Measurements from ENCODE around the gene MSH5. TPM values are rescaled to one million over a fixed set of nuclear protein-coding genes. Genes with fewer than 3 reads are reported as not detected.
"Not testable (repeated sequence)": the region's sequence is repeated elsewhere in the genome, so short reads cannot be mapped to it uniquely, and the experiment has no call there.

MSH5 gene
- total RNA-seq, 2 donors from 2014 or later, result 6.7 to 12.9 TPM

DNA sequence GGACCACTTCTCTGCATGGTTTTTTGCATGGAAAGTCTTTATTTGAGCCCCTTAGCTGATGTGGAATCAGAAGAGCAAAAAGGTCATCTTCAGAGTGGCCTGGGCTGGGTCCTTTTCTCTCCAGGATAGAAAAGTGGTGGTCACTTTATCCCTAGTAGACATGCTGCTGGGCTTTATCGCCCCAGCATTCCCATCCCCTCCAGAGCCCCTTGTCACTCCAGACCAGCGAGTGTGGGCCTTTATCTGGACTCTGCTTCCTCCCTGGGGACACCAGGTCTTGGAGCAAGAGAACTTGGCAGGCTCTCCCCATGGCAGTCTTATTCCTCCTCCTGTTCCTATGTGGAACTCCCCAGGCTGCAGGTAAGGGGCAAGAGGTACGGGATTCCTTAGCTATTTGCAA, 33.2 kb upstream of the MSH5 start, which contains the start of gene LY6G6F:
Gene LY6G6F, plus strand, starts transcription at position 268 of the 400 bp plus-strand sequence. Its CDS starts 41 bp downstream, at position 309.
- intact Hi-C loops (cut with DNase I), result no loop called here
- no peak for TF ChIP-seq POLR2A (IDR thresholded peaks at IDR 0.05)
- TF ChIP-seq, protein P1, sequence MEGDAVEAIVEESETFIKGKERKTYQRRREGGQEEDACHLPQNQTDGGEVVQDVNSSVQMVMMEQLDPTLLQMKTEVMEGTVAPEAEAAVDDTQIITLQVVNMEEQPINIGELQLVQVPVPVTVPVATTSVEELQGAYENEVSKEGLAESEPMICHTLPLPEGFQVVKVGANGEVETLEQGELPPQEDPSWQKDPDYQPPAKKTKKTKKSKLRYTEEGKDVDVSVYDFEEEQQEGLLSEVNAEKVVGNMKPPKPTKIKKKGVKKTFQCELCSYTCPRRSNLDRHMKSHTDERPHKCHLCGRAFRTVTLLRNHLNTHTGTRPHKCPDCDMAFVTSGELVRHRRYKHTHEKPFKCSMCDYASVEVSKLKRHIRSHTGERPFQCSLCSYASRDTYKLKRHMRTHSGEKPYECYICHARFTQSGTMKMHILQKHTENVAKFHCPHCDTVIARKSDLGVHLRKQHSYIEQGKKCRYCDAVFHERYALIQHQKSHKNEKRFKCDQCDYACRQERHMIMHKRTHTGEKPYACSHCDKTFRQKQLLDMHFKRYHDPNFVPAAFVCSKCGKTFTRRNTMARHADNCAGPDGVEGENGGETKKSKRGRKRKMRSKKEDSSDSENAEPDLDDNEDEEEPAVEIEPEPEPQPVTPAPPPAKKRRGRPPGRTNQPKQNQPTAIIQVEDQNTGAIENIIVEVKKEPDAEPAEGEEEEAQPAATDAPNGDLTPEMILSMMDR (IDR thresholded peaks at IDR 0.05), result no peak
- Histone ChIP-seq H3K4me3 (no peak within 1 kb of the TSS), H3K4me1 (peaks cover 13% of the 10 kb centered on the region), H3K27me3 (no peaks in the 10 kb centered on the region), H3K27ac (no peak within 1 kb of the TSS), H3K9me3 (no peaks in the 10 kb centered on the region), H3K36me3 (replicated peaks in 1 of 2; ENCODE audit: insufficient read depth in 1 of 2, low read depth in 2 of 2) (no peaks in the 10 kb centered on the region)
- 29 to 37% methylated on average over 3 of the region's 3 CpGs for WGBS, 2 donors
- ATAC-seq, result no peak
- no peak for DNase-seq

DNA sequence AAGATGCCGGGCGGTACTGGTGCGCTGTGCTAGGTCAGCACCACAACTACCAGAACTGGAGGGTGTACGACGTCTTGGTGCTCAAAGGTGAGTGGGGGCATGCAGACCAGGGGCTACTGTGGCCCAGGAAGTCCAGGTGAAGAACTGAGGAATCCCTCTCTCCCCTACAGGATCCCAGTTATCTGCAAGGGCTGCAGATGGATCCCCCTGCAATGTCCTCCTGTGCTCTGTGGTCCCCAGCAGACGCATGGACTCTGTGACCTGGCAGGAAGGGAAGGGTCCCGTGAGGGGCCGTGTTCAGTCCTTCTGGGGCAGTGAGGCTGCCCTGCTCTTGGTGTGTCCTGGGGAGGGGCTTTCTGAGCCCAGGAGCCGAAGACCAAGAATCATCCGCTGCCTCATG, 32.1 kb upstream of the MSH5 start:
- Histone ChIP-seq H3K36me3 (replicated peaks in 1 of 2; ENCODE audit: insufficient read depth in 1 of 2, low read depth in 2 of 2) (no peaks in the 10 kb centered on the region), H3K4me3 (no peak overlapping the region), H3K4me1 (peaks cover 6% of the 10 kb centered on the region), H3K27ac (no peak overlapping the region), H3K27me3 (no peaks in the 10 kb centered on the region), H3K9me3 (no peaks in the 10 kb centered on the region)
- DNase-seq (no peak), ATAC-seq (no peak)
- WGBS, 2 donors, result 73 to 88% methylated on average over 4 to 10 of the region's 10 CpGs
- intact Hi-C loops (cut with DNase I), result no loop called here
- TF ChIP-seq POLR2A (IDR thresholded peaks at IDR 0.05), result no peak
- TF ChIP-seq, protein P1 (IDR thresholded peaks at IDR 0.05), result no peak

DNA sequence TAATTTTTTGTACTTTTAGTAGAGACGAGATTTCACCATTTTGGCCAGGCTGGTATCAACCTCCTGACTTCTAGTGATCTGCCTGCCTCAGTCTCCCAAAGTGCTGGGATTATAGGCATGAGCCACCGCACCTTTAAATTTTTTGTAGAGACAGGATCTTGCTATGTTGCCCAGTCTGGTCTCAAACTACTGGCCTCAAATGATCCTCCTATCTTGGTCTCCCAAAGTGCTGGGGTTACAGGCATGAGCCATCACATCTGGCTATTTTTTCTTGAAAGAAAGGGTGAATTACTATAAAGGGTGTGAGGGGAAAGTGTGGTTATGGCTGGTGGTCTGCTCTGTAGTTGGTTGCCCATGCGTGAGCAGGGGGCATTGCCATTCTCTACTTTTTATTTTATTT, 31.6 kb upstream of the MSH5 start:
- Histone ChIP-seq H3K4me3 (no peak overlapping the region), H3K27ac (no peak overlapping the region), H3K27me3 (no peaks in the 10 kb centered on the region), H3K36me3 (replicated peaks in 1 of 2; ENCODE audit: insufficient read depth in 1 of 2, low read depth in 2 of 2) (no peaks in the 10 kb centered on the region), H3K4me1 (peaks cover 6% of the 10 kb centered on the region), H3K9me3 (no peaks in the 10 kb centered on the region)
- DNase-seq, result no peak
- WGBS, 2 donors, result 78 to 91% methylated on average over 3 of the region's 3 CpGs
- TF ChIP-seq, protein P1 (IDR thresholded peaks at IDR 0.05), result no peak
- no peak for TF ChIP-seq POLR2A (IDR thresholded peaks at IDR 0.05)
- ATAC-seq, result no peak
- intact Hi-C loops (cut with DNase I), result no loop called here

DNA sequence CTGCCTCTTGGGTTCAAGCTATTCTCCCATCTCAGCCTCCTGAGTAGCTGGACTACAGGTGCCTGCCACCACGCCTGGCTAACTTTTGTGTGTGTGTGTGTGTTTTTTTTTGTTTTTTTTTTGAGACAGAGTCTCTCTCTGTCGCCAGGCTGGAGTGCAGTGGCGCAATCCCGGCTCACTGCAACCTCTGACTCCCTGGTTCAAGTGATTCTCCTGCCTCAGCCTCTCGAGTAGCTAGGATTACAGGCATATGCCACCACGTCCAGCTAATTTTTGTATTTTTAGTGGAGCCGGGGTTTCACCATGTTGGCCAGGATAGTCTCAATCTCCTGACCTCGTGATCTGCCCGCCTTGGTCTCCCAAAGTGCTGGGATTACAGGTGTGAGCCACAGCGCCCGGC, 30.6 kb upstream of the MSH5 start:
- H3K36me3 ChIP-seq (replicated peaks in 1 of 2; ENCODE audit: insufficient read depth in 1 of 2, low read depth in 2 of 2); H3K4me1 ChIP-seq; H3K9me3 ChIP-seq; H3K27me3 ChIP-seq; ATAC-seq; H3K27ac ChIP-seq; intact Hi-C loops (cut with DNase I); DNase-seq; H3K4me3 ChIP-seq: not testable (repeated sequence)
- 72 to 74% methylated on average over 11 of the region's 11 CpGs for WGBS, 2 donors

DNA sequence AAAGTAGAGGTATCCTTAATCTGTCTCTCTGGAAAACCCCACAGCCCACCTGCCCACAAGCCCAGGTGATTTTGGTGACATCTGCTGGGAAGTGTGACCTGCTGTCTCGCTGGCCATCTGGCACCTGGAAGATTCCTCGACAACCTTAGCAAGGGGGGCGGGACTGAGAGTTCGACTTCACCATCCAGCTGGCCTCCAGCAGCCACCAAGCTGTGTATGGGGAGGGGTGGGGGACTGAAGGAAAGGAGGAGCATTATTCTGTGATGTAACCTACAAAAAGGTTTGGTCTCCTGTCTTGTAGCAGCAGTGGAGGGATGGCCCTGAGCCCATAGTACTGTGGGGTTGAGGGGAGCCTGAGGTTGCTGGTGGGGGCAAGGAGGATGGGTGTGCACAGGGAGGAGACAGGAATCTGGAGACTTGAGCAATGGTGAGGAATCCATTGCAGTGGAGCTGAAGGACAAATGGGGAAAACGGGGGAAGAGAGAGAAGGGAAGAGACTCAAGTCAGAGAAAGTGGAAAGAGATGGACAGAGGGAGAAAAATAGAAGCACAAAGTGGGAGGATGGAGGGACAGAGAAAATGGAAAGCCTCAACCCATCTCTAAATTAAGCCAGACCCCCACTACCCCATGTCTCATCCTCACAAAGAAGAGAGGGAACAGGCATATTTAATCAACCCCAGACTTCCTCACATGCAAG, 29.1 kb upstream of the MSH5 start:
- 42 to 49% methylated on average over 5 of the region's 5 CpGs for WGBS, 2 donors
- H3K27me3 ChIP-seq, result no peaks in the 10 kb centered on the region
- no peak for ATAC-seq
- intact Hi-C loops (cut with DNase I), result no loop called here
- H3K4me1 ChIP-seq, result no peaks in the 10 kb centered on the region
- no peak overlapping the region for H3K27ac ChIP-seq
- H3K4me3 ChIP-seq, result no peak overlapping the region
- no peak for DNase-seq
- no peaks in the 10 kb centered on the region for H3K9me3 ChIP-seq
- no peak for TF ChIP-seq POLR2A (IDR thresholded peaks at IDR 0.05)
- TF ChIP-seq, protein P1 (IDR thresholded peaks at IDR 0.05), result no peak
- no peaks in the 10 kb centered on the region for H3K36me3 ChIP-seq (replicated peaks in 1 of 2; ENCODE audit: insufficient read depth in 1 of 2, low read depth in 2 of 2)
